ENCODE measurements around the gene MRPL43. TPM values are rescaled to one million over a fixed set of nuclear protein-coding genes. Genes with fewer than 3 reads are reported as not detected.

Gene MRPL43
- total and polyA plus RNA-seq, 4 donors: 30.5 to 76.0 (median 57.8) TPM

- no peak overlapping the region for H3K27ac ChIP-seq (ENCODE audit: low read depth in 1 of 2, low read length in 2 of 2)
- TF ChIP-seq HNF4G (IDR thresholded peaks at IDR 0.05) (no peak), ZBTB33 (IDR thresholded peaks at IDR 0.05) (no peak), FOXA1 (IDR thresholded peaks at IDR 0.05) (no peak), HNF4A (conservative IDR thresholded peaks at IDR 0.05) (no peak)
- H3K4me3 ChIP-seq (ENCODE audit: low read depth in 1 of 3, low read length in 3 of 3): no peak overlapping the region
- no peak overlapping the region for H3K9ac ChIP-seq (ENCODE audit: low read depth in 1 of 2, low read length in 2 of 2)
- H3K36me3 ChIP-seq (ENCODE audit: control insufficient read depth in 4 of 4, insufficient read depth in 3 of 4, low read depth in 1 of 4, low read length in 3 of 4): peaks cover 0 to 6% (median 2%) of the 10 kb centered on the region in 4 donors
- peaks cover 12 to 53% (median 38%) of the 10 kb centered on the region in 4 donors for H3K4me1 ChIP-seq (ENCODE audit: control insufficient read depth in 4 of 4, insufficient read depth in 4 of 4, low read length in 3 of 4)
- no peaks in the 10 kb centered on the region for H3K27me3 ChIP-seq (ENCODE audit: control insufficient read depth in 4 of 4, insufficient read depth in 4 of 4, low read length in 3 of 4)
- DNase-seq (ENCODE audit: low spot score): no peak
- 91% methylated on average over 2 of the region's 2 CpGs for WGBS
- H3K9me3 ChIP-seq (ENCODE audit: control insufficient read depth in 4 of 4, low read length in 3 of 4): no peaks in the 10 kb centered on the region
Observed at GRCh38 chr10:100967332-100967731, 20.0 kb downstream of the MRPL43 start.

- DNase-seq (ENCODE audit: low spot score): no peak
- Histone ChIP-seq H3K27ac (ENCODE audit: low read depth in 1 of 2, low read length in 2 of 2) (no peak overlapping the region), H3K27me3 (ENCODE audit: control insufficient read depth in 4 of 4, insufficient read depth in 4 of 4, low read length in 3 of 4) (no peaks in the 10 kb centered on the region), H3K9me3 (ENCODE audit: control insufficient read depth in 4 of 4, low read length in 3 of 4) (no peaks in the 10 kb centered on the region), H3K9ac (ENCODE audit: low read depth in 1 of 2, low read length in 2 of 2) (no peak overlapping the region), H3K4me3 (ENCODE audit: low read depth in 1 of 3, low read length in 3 of 3) (no peak overlapping the region), H3K4me1 (ENCODE audit: control insufficient read depth in 4 of 4, insufficient read depth in 4 of 4, low read length in 3 of 4) (peaks cover 8 to 49% (median 34%) of the 10 kb centered on the region in 4 donors), H3K36me3 (ENCODE audit: control insufficient read depth in 4 of 4, insufficient read depth in 3 of 4, low read depth in 1 of 4, low read length in 3 of 4) (peaks cover 0 to 10% (median 4%) of the 10 kb centered on the region in 4 donors)
- 82% methylated on average over 2 of the region's 2 CpGs for WGBS
- TF ChIP-seq MAX (IDR thresholded peaks at IDR 0.05) (no peak), HNF4A (conservative IDR thresholded peaks at IDR 0.05) (no peak), RXRA (IDR thresholded peaks at IDR 0.05) (no peak), EGR1 (IDR thresholded peaks at IDR 0.05; ENCODE audit: low read depth in 2 of 2) (no peak), RAD21 (IDR thresholded peaks at IDR 0.05) (no peak), HNF4G (IDR thresholded peaks at IDR 0.05) (no peak), REST (IDR thresholded peaks at IDR 0.05) (no peak), FOXA2 (IDR thresholded peaks at IDR 0.05) (no peak), JUND (IDR thresholded peaks at IDR 0.05) (no peak), TAF1 (conservative IDR thresholded peaks at IDR 0.05) (no peak), YY1 (IDR thresholded peaks at IDR 0.05) (no peak), ATF3 (IDR thresholded peaks at IDR 0.05) (no peak), CTCF (IDR thresholded peaks at IDR 0.05; ENCODE audit: low read depth, low read length, missing input control) (no peak), GABPA (IDR thresholded peaks at IDR 0.05 in 1 of 2, conservative IDR thresholded peaks at IDR 0.05 in 1 of 2) (no peak), ZBTB33 (IDR thresholded peaks at IDR 0.05) (no peak)
Observed at GRCh38 chr10:100966887-100967286, 20.4 kb downstream of the MRPL43 start.
